ENCODE results near the gene FBXO46. TPM values are rescaled to one million over a fixed set of nuclear protein-coding genes. Genes with fewer than 3 reads are reported as not detected.

The FBXO46 gene
- total and polyA plus RNA-seq, 8 donors, result 12.6 to 19.2 (median 16.9) TPM

GRCh38 chr19:45717983-45718650 lies 12.6 kb downstream of the FBXO46 start:
- TF ChIP-seq CTCF (IDR thresholded peaks at IDR 0.05), result no peak

GRCh38 chr19:45717131-45717982 lies 13.3 kb downstream of the FBXO46 start:
- peak in 1 of 2 donors; percentile 14 for TF ChIP-seq CTCF (IDR thresholded peaks at IDR 0.05)
- intact Hi-C loops (cut with DNase I), result no loop called here
- ATAC-seq (peak; percentile 97), DNase-seq (peak; percentile 98 to 99 (median 99))
- Histone ChIP-seq H3K4me3 (peak overlapping the region; percentile 42 to 60), H3K27me3 (no peaks in the 10 kb centered on the region), H3K27ac (peak overlapping the region; percentile 93 to 95), H3K36me3 (peaks cover 0 to 21% of the 10 kb centered on the region in 2 donors), H3K4me1 (peaks cover 6 to 42% of the 10 kb centered on the region in 2 donors), H3K9me3 (no peaks in the 10 kb centered on the region)

More at GRCh38 chr19:45717983-45718650, 12.6 kb downstream of the FBXO46 start:
- no peak for ATAC-seq
- peak overlapping the region; percentile 93 to 95 for H3K27ac ChIP-seq
- no peaks in the 10 kb centered on the region for H3K27me3 ChIP-seq
- no peaks in the 10 kb centered on the region for H3K9me3 ChIP-seq
- peaks cover 0 to 20% of the 10 kb centered on the region in 2 donors for H3K36me3 ChIP-seq
- peak overlapping the region; percentile 24 to 60 for H3K4me3 ChIP-seq
- DNase-seq, result no peak
- peaks cover 6 to 48% of the 10 kb centered on the region in 2 donors for H3K4me1 ChIP-seq
- intact Hi-C loops (cut with DNase I), result no loop called here

- ATAC-seq (peak; percentile 32), DNase-seq (peak in 2 of 4 donors; percentile 32 to 43)
- Histone ChIP-seq H3K9me3 (no peaks in the 10 kb centered on the region), H3K36me3 (peaks cover 0 to 29% of the 10 kb centered on the region in 2 donors), H3K27me3 (no peaks in the 10 kb centered on the region), H3K27ac (peak overlapping the region; percentile 83 to 95), H3K4me1 (peaks cover 6 to 39% of the 10 kb centered on the region in 2 donors), H3K4me3 (peak overlapping the region; percentile 42 to 60)
- intact Hi-C loops (cut with DNase I), result no loop called here
- no peak for TF ChIP-seq CTCF (IDR thresholded peaks at IDR 0.05)
Measured at GRCh38 chr19:45716359-45717130, 14.2 kb downstream of the FBXO46 start.

GRCh38 chr19:45715139-45715538 lies 15.6 kb downstream of the FBXO46 start:
- Histone ChIP-seq H3K4me1 (peaks cover 6 to 31% of the 10 kb centered on the region in 2 donors), H3K27ac (no peak overlapping the region), H3K9me3 (no peaks in the 10 kb centered on the region), H3K36me3 (peaks cover 0 to 36% of the 10 kb centered on the region in 2 donors), H3K4me3 (no peak overlapping the region), H3K27me3 (no peaks in the 10 kb centered on the region)
- intact Hi-C loops (cut with DNase I), result no loop called here
- TF ChIP-seq CTCF (IDR thresholded peaks at IDR 0.05), result no peak
- DNase-seq, result no peak
- ATAC-seq, result no peak

All from left lung (tissue), 10 donors.